Stomach smooth muscle (tissue), 2 donors: ENCODE data around the gene ADARB2.

Source experiments
- H3K27ac ChIP-seq: one replicate; pipeline ENCODE4 v1.7.0; 2013; ENCODE audit warnings: mild to moderate bottlenecking, low read length, inconsistent platforms
- H3K27me3 ChIP-seq, 2 donors: one replicate each; pipeline ENCODE4 v1.7.0; 2013; ENCODE audit warnings: low read length in 2 of 2; ENCODE audit not compliant: insufficient read depth in 2 of 2, control insufficient read depth in 1 of 2
- H3K36me3 ChIP-seq, 2 donors: one replicate each; pipeline ENCODE4 v1.7.0; 2013; ENCODE audit warnings: low read length in 2 of 2; ENCODE audit not compliant: control insufficient read depth in 2 of 2, insufficient read depth in 2 of 2
- H3K4me1 ChIP-seq: one replicate; pipeline ENCODE4 v1.7.0; 2013; ENCODE audit warnings: low read length; ENCODE audit not compliant: control insufficient read depth, insufficient read depth
- H3K4me3 ChIP-seq, 2 donors: one replicate each; pipeline ENCODE4 v1.7.0; 2013; ENCODE audit warnings: low read length in 2 of 2
- H3K9ac ChIP-seq, 2 donors: one replicate each; pipeline ENCODE4 v1.7.0; 2013; ENCODE audit warnings: low read length in 2 of 2, mild to moderate bottlenecking in 1 of 2
- H3K9me3 ChIP-seq, 2 donors: one replicate each; pipeline ENCODE4 v1.7.0; 2013; ENCODE audit warnings: low read length in 2 of 2; ENCODE audit not compliant: control insufficient read depth in 2 of 2
- donor health status: healthy.
- donor health status: Pancreatic carcinoma.

ADARB2 gene

GRCh38 chr10:1687190-1687589, 50.1 kb downstream of the ADARB2 start:
- Histone ChIP-seq H3K4me1 (no peaks in the 10 kb centered on the region), H3K9me3 (no peaks in the 10 kb centered on the region), H3K27ac (no peak overlapping the region), H3K9ac (no peak overlapping the region), H3K27me3 (peaks cover 0 to under 1% of the 10 kb centered on the region in 2 donors), H3K4me3 (no peak overlapping the region), H3K36me3 (no peaks in the 10 kb centered on the region)

- Histone ChIP-seq H3K27ac (no peak overlapping the region), H3K36me3 (no peaks in the 10 kb centered on the region), H3K4me1 (no peaks in the 10 kb centered on the region), H3K4me3 (no peak overlapping the region), H3K27me3 (no peaks in the 10 kb centered on the region), H3K9ac (no peak overlapping the region), H3K9me3 (no peaks in the 10 kb centered on the region)
Measured at GRCh38 chr10:1686491-1686749, 50.9 kb downstream of the ADARB2 start.

GRCh38 chr10:1685699-1686490, 51.4 kb downstream of the ADARB2 start:
- no peaks in the 10 kb centered on the region for H3K27me3 ChIP-seq
- H3K4me3 ChIP-seq = no peak overlapping the region
- no peak overlapping the region for H3K9ac ChIP-seq
- H3K36me3 ChIP-seq = no peaks in the 10 kb centered on the region
- no peaks in the 10 kb centered on the region for H3K9me3 ChIP-seq
- no peak overlapping the region for H3K27ac ChIP-seq
- H3K4me1 ChIP-seq = no peaks in the 10 kb centered on the region

GRCh38 chr10:1684991-1685390, 52.3 kb downstream of the ADARB2 start:
- H3K4me1 ChIP-seq = no peaks in the 10 kb centered on the region
- H3K27me3 ChIP-seq = peaks cover 0 to 3% of the 10 kb centered on the region in 2 donors
- H3K36me3 ChIP-seq = no peaks in the 10 kb centered on the region
- no peak overlapping the region for H3K9ac ChIP-seq
- H3K4me3 ChIP-seq = no peak overlapping the region
- no peaks in the 10 kb centered on the region for H3K9me3 ChIP-seq
- H3K27ac ChIP-seq = no peak overlapping the region

GRCh38 chr10:1683649-1684048, 53.7 kb downstream of the ADARB2 start:
- no peaks in the 10 kb centered on the region for H3K36me3 ChIP-seq
- no peak overlapping the region for H3K9ac ChIP-seq
- no peak overlapping the region for H3K4me3 ChIP-seq
- peaks cover 0 to 3% of the 10 kb centered on the region in 2 donors for H3K27me3 ChIP-seq
- H3K27ac ChIP-seq = no peak overlapping the region
- H3K9me3 ChIP-seq = no peaks in the 10 kb centered on the region
- H3K4me1 ChIP-seq = no peaks in the 10 kb centered on the region

GRCh38 chr10:1679821-1680650, 57.3 kb downstream of the ADARB2 start:
- Histone ChIP-seq H3K9me3 (no peaks in the 10 kb centered on the region), H3K27me3 (peaks cover 0 to 8% of the 10 kb centered on the region in 2 donors), H3K27ac (no peak overlapping the region), H3K4me3 (no peak overlapping the region), H3K4me1 (no peaks in the 10 kb centered on the region), H3K36me3 (no peaks in the 10 kb centered on the region), H3K9ac (no peak overlapping the region)

- H3K27me3 ChIP-seq = peaks cover 0 to 8% of the 10 kb centered on the region in 2 donors
- no peaks in the 10 kb centered on the region for H3K9me3 ChIP-seq
- H3K36me3 ChIP-seq = no peaks in the 10 kb centered on the region
Measured at GRCh38 chr10:1678084-1678483, 59.2 kb downstream of the ADARB2 start.

GRCh38 chr10:1677307-1677939, 59.9 kb downstream of the ADARB2 start:
- H3K9me3 ChIP-seq = no peaks in the 10 kb centered on the region
- H3K27me3 ChIP-seq = peaks cover 0 to 8% of the 10 kb centered on the region in 2 donors
- H3K9ac ChIP-seq = no peak overlapping the region
- no peaks in the 10 kb centered on the region for H3K4me1 ChIP-seq
- H3K36me3 ChIP-seq = no peaks in the 10 kb centered on the region
- no peak overlapping the region for H3K27ac ChIP-seq
- no peak overlapping the region for H3K4me3 ChIP-seq

More at GRCh38 chr10:1678084-1678483, 59.2 kb downstream of the ADARB2 start:
- Histone ChIP-seq H3K9ac (no peak overlapping the region), H3K27ac (no peak overlapping the region), H3K4me1 (no peaks in the 10 kb centered on the region), H3K4me3 (no peak overlapping the region)

GRCh38 chr10:1674501-1674900, 62.8 kb downstream of the ADARB2 start:
- Histone ChIP-seq H3K9me3 (no peaks in the 10 kb centered on the region), H3K9ac (no peak overlapping the region), H3K4me1 (no peaks in the 10 kb centered on the region), H3K27me3 (peaks cover 0 to 7% of the 10 kb centered on the region in 2 donors), H3K36me3 (no peaks in the 10 kb centered on the region), H3K4me3 (no peak overlapping the region), H3K27ac (no peak overlapping the region)

GRCh38 chr10:1673568-1674345, 63.6 kb downstream of the ADARB2 start:
- Histone ChIP-seq H3K27ac (no peak overlapping the region), H3K4me1 (no peaks in the 10 kb centered on the region), H3K4me3 (no peak overlapping the region), H3K27me3 (peaks cover 0 to 7% of the 10 kb centered on the region in 2 donors), H3K36me3 (no peaks in the 10 kb centered on the region), H3K9ac (no peak overlapping the region), H3K9me3 (no peaks in the 10 kb centered on the region)
